ENCODE data around the gene SRSF4. TPM values are rescaled to one million over a fixed set of nuclear protein-coding genes. Genes with fewer than 3 reads are reported as not detected.

Gene SRSF4
- total RNA-seq, 1 donor from 2014 or later: 34.5 TPM

DNA sequence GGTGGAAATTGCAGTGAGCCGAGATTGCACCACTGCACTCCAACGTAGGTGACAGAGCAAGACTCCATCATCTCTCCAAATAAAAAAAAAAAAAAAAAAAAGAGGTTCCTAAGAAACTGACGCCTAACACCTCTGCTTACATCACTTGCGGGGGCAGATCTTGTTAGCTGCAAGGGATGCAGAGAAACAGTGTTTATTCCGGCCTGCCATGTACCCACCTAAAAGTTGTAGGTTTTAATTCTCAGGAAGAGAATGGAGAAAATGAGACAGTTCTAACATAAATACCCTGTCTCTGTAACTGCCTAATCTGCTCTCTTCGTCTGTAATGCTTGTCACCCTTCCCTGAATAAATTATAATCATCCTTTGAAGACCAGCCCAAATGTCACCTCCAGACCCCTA, 9.0 kb upstream of the SRSF4 start:
- Histone ChIP-seq H3K36me3 (ENCODE audit: control insufficient read depth, insufficient read depth, low read length) (peaks cover 14% of the 10 kb centered on the region), H3K4me3 (ENCODE audit: low read depth, low read length) (no peak overlapping the region), H3K27me3 (ENCODE audit: control insufficient read depth, insufficient read depth, low read length) (no peaks in the 10 kb centered on the region)
- DNase-seq (ENCODE audit: low read depth): no peak
- TF ChIP-seq, protein P1, sequence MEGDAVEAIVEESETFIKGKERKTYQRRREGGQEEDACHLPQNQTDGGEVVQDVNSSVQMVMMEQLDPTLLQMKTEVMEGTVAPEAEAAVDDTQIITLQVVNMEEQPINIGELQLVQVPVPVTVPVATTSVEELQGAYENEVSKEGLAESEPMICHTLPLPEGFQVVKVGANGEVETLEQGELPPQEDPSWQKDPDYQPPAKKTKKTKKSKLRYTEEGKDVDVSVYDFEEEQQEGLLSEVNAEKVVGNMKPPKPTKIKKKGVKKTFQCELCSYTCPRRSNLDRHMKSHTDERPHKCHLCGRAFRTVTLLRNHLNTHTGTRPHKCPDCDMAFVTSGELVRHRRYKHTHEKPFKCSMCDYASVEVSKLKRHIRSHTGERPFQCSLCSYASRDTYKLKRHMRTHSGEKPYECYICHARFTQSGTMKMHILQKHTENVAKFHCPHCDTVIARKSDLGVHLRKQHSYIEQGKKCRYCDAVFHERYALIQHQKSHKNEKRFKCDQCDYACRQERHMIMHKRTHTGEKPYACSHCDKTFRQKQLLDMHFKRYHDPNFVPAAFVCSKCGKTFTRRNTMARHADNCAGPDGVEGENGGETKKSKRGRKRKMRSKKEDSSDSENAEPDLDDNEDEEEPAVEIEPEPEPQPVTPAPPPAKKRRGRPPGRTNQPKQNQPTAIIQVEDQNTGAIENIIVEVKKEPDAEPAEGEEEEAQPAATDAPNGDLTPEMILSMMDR (IDR thresholded peaks at IDR 0.05; ENCODE audit: insufficient read depth, low read length, severe bottlenecking): no peak
- no peak for FAIRE-seq

DNA sequence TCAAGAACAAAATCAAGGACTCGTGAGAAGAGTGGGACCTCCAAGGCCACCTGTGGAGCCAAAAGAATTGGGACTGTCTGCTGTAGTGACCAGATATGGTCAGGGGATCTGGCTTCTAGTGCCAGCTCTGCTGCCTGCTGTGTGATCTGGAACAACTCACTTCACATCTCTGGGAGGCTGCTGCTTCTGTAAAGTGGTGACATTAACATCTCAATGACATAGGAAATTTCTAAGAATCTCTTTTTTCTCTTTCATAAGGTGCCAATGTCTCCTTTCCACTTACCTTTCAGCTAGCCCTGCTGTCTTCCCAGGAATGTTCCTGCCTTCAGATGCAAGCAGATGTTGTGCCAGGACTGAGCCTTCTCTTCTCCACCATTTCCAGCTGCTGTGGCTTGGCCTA, 5.0 kb upstream of the SRSF4 start:
- no peaks in the 10 kb centered on the region for H3K27me3 ChIP-seq (ENCODE audit: control insufficient read depth, insufficient read depth, low read length)
- FAIRE-seq: no peak
- no peaks in the 10 kb centered on the region for H3K36me3 ChIP-seq (ENCODE audit: control insufficient read depth, insufficient read depth, low read length)
- TF ChIP-seq, protein P1 (IDR thresholded peaks at IDR 0.05; ENCODE audit: insufficient read depth, low read length, severe bottlenecking): no peak
- no peak for DNase-seq (ENCODE audit: low read depth)
- H3K4me3 ChIP-seq (ENCODE audit: low read depth, low read length): no peak overlapping the region

GRCh38 chr1:29186252-29186651, 4.6 kb upstream of the SRSF4 start:
- Histone ChIP-seq H3K36me3 (ENCODE audit: control insufficient read depth, insufficient read depth, low read length) (no peaks in the 10 kb centered on the region), H3K4me3 (ENCODE audit: low read depth, low read length) (no peak overlapping the region), H3K27me3 (ENCODE audit: control insufficient read depth, insufficient read depth, low read length) (no peaks in the 10 kb centered on the region)
- no peak for FAIRE-seq
- TF ChIP-seq, protein P1 (IDR thresholded peaks at IDR 0.05; ENCODE audit: insufficient read depth, low read length, severe bottlenecking): no peak
- DNase-seq (ENCODE audit: low read depth): peak; percentile 70

GRCh38 chr1:29183287-29183686, 1.6 kb upstream of the SRSF4 start:
- FAIRE-seq (no peak), DNase-seq (ENCODE audit: low read depth) (no peak)
- Histone ChIP-seq H3K27me3 (ENCODE audit: control insufficient read depth, insufficient read depth, low read length) (no peaks in the 10 kb centered on the region), H3K36me3 (ENCODE audit: control insufficient read depth, insufficient read depth, low read length) (peaks cover 2% of the 10 kb centered on the region), H3K4me3 (ENCODE audit: low read depth, low read length) (no peak overlapping the region)
- TF ChIP-seq, protein P1 (IDR thresholded peaks at IDR 0.05; ENCODE audit: insufficient read depth, low read length, severe bottlenecking): no peak

DNA sequence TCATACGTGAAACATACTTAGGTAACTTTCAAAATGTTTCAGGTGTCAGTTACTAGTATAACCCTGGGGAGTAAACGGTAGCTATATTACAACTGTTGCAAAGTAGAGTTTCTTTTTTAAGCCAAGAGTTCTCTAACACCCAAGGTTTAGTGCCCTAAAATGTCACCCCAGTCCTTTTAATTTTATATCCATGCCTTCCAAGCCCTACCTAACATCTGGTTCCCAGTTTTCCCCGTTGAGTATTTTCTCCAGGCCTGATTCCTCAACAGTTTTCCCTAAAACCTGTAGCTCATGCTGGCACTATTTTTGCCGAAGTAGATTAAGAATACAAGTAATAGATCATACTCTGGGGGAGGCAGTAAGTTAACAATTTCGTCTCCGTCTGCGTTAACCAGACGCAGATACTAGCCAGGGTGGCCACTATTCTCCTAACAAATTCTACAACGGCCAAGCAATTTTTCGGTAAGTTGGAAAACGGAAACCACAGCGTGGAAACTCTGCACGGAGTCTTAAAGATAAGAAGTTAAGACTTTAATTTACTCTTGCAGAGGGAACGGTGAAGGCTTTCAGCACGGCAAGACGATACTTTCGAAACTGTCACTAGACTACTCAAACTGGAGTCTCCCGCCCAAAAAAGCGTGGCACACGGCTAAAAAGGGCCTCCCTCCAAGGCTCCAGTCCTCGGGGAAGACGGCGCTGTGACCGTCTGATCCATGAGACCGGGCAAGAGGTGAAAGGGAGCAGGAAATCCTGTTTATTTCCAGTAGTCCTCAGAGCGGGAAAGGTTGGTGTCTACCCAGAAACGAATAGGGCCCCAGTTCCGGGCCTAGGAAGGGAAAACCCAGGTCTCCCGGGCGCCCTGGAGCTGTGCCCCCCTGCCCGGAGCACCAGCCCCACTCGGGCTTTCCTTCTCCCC, 945 bp downstream of the SRSF4 start:
- peak; percentile 30 for DNase-seq (ENCODE audit: low read depth)

More for the DNA sequence above, 945 bp downstream of the SRSF4 start:
- no peaks in the 10 kb centered on the region for H3K27me3 ChIP-seq (ENCODE audit: control insufficient read depth, insufficient read depth, low read length)
- peaks cover 3% of the 10 kb centered on the region for H3K36me3 ChIP-seq (ENCODE audit: control insufficient read depth, insufficient read depth, low read length)
- peak overlapping the region; percentile 97 for H3K4me3 ChIP-seq (ENCODE audit: low read depth, low read length)
- TF ChIP-seq, protein P1 (IDR thresholded peaks at IDR 0.05; ENCODE audit: insufficient read depth, low read length, severe bottlenecking): no peak
- no peak for FAIRE-seq

All from bronchial epithelial cell (primary cell).